Measurements from ENCODE around the gene CAMK2G.

DNA sequence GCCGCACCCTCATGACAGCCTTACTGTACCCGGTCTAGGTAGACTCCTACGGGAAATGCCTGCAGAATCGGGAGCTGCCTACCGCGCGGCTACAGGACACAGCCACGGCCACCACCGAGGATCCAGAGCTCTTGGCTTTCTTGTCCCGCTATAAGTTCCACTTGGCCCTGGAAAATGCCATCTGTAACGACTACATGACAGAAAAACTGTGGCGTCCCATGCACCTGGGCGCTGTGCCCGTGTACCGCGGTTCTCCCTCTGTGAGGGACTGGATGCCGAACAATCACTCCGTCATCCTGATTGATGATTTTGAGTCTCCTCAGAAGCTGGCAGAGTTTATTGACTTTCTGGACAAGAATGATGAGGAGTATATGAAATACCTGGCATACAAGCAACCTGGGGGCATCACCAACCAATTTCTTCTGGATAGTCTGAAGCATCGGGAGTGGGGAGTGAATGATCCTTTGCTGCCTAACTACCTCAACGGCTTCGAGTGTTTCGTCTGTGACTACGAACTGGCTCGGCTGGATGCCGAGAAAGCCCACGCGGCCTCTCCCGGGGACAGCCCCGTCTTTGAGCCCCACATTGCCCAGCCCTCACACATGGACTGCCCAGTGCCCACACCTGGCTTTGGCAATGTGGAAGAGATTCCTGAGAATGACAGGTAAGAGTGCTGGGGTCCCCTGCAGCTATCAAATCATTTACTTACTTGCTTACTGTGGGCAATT lies 101.0 kb downstream of the CAMK2G start:
- TF ChIP-seq POLR2A (IDR thresholded peaks at IDR 0.05): no peak
- TF ChIP-seq, protein P1, sequence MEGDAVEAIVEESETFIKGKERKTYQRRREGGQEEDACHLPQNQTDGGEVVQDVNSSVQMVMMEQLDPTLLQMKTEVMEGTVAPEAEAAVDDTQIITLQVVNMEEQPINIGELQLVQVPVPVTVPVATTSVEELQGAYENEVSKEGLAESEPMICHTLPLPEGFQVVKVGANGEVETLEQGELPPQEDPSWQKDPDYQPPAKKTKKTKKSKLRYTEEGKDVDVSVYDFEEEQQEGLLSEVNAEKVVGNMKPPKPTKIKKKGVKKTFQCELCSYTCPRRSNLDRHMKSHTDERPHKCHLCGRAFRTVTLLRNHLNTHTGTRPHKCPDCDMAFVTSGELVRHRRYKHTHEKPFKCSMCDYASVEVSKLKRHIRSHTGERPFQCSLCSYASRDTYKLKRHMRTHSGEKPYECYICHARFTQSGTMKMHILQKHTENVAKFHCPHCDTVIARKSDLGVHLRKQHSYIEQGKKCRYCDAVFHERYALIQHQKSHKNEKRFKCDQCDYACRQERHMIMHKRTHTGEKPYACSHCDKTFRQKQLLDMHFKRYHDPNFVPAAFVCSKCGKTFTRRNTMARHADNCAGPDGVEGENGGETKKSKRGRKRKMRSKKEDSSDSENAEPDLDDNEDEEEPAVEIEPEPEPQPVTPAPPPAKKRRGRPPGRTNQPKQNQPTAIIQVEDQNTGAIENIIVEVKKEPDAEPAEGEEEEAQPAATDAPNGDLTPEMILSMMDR (IDR thresholded peaks at IDR 0.05): no peak

Measured in right lobe of liver (tissue), 4 donors.